ENCODE measurements around the gene EFCAB11.

EFCAB11 gene

DNA sequence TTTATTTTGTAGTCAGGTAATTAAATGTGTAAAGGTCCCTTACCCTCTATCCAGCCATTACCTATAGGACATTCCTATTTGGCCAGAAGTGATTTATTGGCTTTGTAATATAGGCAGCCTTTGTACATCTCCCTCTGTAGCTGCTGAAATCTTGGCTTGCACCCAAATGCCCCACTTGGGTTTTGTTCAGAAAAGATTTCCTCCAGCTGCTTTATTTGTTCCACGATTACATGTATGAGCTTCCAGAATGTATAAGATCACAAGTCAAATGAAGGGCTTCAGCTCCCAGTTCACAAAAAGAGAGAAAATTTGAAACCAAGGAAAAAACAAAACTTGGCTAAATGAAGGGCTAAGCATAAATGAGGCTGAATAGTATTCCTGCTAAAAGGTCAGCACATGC lies 103.4 kb downstream of the EFCAB11 start:
- no peak for TF ChIP-seq CTCF (IDR thresholded peaks at IDR 0.05; ENCODE audit: low read length, missing control alignments)
- H3K4me3 ChIP-seq (replicated peaks; ENCODE audit: low read depth, low read length) = no peak overlapping the region
- DNase-seq (ENCODE audit: low read depth) = no peak

- no peak for TF ChIP-seq CTCF (IDR thresholded peaks at IDR 0.05; ENCODE audit: low read length, missing control alignments)
- DNase-seq (ENCODE audit: low read depth) = peak; percentile 51
- H3K4me3 ChIP-seq (replicated peaks; ENCODE audit: low read depth, low read length) = no peak overlapping the region
Observed at GRCh38 chr14:89849931-89850330, 104.6 kb downstream of the EFCAB11 start.

DNA sequence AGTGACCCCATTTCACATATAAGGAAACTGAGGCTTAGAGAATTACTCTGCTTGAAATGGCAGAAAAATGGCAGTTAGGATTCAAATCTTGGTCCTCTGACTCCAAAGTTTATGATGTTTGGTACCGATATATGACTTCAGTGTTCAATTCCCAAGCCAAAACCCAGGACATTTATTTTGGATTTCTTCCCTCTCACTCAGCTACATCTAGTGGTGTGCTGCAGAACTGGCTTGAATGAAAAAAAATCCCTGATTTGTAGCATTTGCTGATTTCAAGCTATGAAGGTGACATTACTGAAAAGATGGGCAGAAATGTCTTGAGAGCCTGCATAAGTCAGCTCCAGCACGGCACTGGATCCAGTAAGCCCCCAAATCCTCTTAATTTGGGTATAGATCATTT lies 106.4 kb downstream of the EFCAB11 start:
- H3K4me3 ChIP-seq (replicated peaks; ENCODE audit: low read depth, low read length) = no peak overlapping the region
- TF ChIP-seq CTCF (IDR thresholded peaks at IDR 0.05; ENCODE audit: low read length, missing control alignments) = peak; percentile 56
- peak; percentile 38 for DNase-seq (ENCODE audit: low read depth)

DNA sequence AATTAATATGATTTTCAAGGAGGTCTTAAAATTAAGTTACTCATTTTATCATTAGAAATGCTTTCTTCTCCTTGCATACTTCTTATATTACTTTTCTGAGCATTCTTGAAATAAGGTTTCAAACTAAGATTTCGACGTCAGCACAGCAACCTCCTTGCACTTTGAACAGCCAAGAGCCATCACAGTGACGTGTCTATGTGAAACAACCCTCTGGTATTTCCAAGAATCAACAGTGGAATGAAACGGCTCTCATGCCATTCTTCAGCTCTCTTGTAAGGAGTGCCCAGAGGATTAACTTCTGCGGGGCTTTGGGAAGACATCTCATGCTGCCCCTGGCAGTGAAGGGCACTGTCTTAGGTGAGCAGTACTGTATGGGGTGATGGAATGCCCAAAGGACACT lies 109.2 kb downstream of the EFCAB11 start:
- TF ChIP-seq CTCF (IDR thresholded peaks at IDR 0.05; ENCODE audit: low read length, missing control alignments) = no peak
- no peak overlapping the region for H3K4me3 ChIP-seq (replicated peaks; ENCODE audit: low read depth, low read length)
- peak; percentile 95 for DNase-seq (ENCODE audit: low read depth)

GRCh38 chr14:89844508-89844907 lies 110.0 kb downstream of the EFCAB11 start:
- no peak overlapping the region for H3K4me3 ChIP-seq (replicated peaks; ENCODE audit: low read depth, low read length)
- TF ChIP-seq CTCF (IDR thresholded peaks at IDR 0.05; ENCODE audit: low read length, missing control alignments) = no peak
- no peak for DNase-seq (ENCODE audit: low read depth)

DNA sequence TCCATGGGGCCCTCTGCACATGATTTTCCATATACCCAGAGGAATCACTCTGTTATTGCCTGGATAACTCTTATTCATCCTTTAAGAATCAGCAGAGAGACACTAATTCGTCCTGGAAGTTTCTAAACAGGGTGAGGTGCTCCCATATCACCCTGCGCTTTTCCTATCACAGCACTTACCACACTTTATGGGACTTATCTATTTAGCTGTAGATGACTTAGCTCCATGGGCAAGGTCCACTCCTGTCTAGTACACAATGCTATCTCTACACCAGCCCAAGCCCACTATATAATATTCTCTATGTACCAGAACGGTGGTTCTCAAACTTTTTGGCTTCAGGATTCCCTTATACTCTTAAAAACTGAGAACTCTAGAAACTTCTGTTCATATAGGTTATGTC lies 111.7 kb downstream of the EFCAB11 start:
- DNase-seq (ENCODE audit: low read depth) = no peak
- H3K4me3 ChIP-seq (replicated peaks; ENCODE audit: low read depth, low read length) = no peak overlapping the region
- no peak for TF ChIP-seq CTCF (IDR thresholded peaks at IDR 0.05; ENCODE audit: low read length, missing control alignments)

DNA sequence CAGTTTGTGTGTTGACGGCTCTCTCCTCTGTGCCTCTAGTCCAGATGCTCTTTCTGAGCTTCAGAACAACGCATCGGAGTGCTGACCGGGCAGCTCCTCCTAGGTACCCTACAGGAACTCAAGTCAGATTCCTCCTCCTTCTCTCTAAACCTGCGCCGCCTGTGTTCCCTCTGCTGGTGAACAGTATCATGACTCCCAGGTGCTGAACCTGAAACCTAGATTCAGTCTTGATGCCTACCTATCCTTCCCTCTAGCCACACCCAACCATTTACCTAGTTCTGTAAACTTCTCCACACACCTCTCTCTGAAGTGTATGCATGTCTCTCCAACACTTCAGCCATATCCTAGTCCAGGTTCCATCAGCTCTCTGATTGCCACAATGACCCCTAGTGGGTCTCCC lies 112.7 kb downstream of the EFCAB11 start:
- no peak for TF ChIP-seq CTCF (IDR thresholded peaks at IDR 0.05; ENCODE audit: low read length, missing control alignments)
- no peak overlapping the region for H3K4me3 ChIP-seq (replicated peaks; ENCODE audit: low read depth, low read length)
- no peak for DNase-seq (ENCODE audit: low read depth)

Data from fibroblast of pulmonary artery (primary cell).